Measurements from ENCODE around the gene GCHFR.

GCHFR gene

GRCh38 chr15:40754883-40755811 lies 8.7 kb upstream of the GCHFR start, which contains the start of gene RMDN3:
TSS of gene RMDN3 (minus strand) at chr15:40755254. CDS start at chr15:40754783, 471 bp downstream.
- peak; percentile 95 for DNase-seq

DNA sequence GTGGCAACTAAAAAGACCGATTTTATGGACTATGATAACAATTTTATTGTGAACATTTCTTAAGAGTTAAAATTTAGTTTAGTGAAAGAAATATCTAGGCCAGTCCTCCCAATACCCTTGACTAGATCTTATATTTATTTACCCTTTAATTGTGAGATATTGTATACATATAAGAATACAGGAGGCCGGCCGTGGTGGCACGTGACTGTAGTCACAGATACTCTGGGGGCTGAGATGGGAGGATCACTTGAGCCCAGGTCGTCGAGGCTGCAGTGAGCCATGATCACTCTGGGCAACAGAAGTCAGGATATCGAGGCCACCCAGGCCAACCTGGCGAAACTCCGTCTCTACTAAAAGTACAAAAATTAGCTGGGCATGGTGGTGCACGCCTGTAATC lies 8.1 kb upstream of the GCHFR start:
- DNase-seq, result no peak

GRCh38 chr15:40756938-40757337 lies 6.9 kb upstream of the GCHFR start:
- DNase-seq, result no peak

DNA sequence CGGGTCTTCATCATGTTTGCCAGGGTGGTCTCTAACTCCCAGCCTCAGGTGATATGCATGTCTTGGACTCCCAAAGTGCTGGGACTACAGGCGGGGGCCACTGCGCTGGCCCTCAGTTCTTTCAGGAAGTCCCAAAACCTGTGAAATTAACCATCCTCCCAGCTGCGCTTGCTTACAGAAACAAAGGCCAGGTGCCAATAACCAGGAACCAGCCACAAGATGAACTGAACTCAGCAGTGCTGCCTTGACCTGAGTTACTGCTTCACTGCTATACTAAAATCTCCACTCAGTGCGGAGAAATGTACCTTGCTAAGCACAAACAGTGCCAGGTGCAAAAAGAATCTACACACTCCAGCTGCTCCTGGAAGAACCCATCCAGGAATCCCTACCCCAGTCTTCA lies 3.9 kb upstream of the GCHFR start:
- no peak for DNase-seq

GRCh38 chr15:40762919-40763800 lies 708 bp upstream of the GCHFR start:
- peak; percentile 37 for DNase-seq

GRCh38 chr15:40764629-40765103 lies 798 bp downstream of the GCHFR start:
- DNase-seq, result no peak

- DNase-seq, result no peak
Observed at GRCh38 chr15:40766194-40766815, 2.4 kb downstream of the GCHFR start.

DNA sequence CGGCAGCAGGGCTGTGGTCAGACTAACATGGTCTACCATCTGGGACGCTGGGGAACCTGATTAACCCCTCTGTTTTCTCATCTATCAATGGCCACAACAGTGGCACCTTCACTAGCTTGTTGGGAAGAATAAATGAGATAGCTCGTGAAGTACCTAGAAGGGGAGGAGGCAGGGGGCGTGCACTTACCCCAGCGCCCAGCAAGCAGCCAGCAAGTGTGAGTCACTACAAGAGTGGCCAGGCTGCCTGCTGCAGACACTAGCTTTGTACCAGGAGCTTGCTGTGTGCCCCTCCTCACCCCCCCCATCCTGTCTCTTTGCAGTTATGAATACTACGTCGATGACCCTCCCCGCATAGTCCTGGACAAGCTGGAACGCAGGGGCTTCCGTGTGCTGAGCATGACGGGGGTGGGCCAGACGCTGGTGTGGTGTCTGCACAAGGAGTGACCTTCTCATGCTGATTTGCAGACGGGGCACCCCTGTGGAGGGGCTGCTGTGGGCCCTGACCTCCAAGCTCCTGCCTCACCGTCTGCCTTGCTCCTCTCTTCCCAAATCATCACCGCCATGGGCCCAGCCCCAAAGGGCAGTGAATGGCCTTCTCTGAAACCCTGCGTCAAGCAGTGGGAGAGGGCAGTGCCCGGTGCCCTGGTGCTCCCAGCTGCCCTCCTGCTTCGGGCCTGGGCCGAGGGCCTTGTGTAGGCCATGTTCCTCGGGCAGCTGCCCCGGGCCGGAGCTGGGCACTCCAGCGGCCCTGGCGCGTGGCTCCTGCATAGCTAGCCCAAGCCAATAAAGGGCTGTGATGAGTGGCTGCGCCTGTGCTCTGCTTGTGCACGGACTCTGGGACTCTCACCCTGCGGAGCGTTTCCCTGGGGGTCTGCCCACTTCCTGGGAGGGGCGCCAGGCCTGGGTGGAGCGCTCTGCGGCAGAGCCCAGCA lies 3.3 kb downstream of the GCHFR start:
- no peak for DNase-seq

DNA sequence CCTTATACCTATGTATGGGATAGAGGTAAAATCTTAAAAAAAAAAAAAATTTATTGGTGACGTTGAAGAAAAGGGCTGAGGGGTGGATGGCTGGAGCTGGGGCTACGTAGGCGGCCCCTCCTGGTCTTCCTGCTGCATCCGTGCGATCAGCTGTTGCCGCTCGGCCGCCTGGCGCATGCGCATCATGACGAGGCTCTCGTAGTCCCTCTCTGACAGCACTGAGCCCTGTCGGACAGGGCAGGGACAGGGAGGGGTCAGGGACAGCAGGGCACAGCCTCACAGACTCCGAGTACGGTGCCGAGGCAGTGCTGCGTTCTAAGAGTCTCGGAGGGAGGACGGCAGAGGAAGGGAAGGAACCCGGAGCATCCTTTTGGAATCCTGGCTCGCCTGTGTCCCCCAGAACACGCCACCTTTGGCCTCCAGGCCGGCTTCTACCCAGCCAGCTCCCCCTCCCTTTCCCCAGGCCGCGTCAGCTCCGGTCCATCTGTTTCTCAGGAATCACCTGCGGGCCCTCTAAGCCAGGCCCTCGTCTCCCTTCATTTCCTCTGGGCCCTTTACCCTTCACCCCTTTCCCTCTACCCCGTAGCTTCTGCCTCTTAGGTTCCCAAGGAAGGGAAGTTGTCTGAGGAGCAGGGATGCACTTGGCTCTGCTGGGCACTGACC lies 4.1 kb downstream of the GCHFR start:
- no peak for DNase-seq

DNA sequence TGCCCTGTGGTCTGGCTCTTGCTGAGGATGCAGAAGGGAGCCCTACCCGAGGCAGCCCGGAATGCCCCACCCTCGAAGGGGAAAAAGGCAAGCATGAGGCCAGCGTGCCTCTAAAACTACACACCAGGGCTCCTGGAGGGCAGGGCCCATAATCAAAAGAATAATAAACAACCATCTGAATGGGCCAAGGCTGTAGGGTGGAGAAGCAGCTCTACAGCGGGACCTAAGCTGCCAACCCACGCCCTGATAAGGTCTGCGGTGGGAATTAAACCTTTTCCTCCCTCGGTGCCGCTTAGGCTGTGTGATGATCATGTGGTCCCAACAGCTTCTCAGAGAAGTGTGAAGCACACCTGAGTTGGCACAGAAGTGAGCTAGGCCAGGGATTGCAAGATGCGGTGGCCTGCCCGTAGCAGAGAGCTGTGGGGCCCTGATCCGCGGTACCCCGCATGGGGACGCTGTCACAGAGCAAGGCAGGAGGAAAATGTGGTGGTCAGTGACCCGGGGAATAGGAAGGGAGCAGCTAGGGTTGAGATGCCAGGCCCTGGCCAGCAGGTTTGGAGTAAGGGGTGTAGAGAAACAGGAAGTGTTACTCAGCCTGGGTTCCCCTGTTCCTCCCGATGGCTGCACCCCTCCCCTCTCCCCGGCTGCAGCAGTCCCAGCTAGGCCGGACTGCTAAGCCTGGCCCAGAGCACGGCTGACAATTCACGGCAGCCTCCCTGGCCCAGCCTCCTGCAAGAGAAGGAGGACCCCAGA lies 4.8 kb downstream of the GCHFR start:
- DNase-seq, result no peak

DNA sequence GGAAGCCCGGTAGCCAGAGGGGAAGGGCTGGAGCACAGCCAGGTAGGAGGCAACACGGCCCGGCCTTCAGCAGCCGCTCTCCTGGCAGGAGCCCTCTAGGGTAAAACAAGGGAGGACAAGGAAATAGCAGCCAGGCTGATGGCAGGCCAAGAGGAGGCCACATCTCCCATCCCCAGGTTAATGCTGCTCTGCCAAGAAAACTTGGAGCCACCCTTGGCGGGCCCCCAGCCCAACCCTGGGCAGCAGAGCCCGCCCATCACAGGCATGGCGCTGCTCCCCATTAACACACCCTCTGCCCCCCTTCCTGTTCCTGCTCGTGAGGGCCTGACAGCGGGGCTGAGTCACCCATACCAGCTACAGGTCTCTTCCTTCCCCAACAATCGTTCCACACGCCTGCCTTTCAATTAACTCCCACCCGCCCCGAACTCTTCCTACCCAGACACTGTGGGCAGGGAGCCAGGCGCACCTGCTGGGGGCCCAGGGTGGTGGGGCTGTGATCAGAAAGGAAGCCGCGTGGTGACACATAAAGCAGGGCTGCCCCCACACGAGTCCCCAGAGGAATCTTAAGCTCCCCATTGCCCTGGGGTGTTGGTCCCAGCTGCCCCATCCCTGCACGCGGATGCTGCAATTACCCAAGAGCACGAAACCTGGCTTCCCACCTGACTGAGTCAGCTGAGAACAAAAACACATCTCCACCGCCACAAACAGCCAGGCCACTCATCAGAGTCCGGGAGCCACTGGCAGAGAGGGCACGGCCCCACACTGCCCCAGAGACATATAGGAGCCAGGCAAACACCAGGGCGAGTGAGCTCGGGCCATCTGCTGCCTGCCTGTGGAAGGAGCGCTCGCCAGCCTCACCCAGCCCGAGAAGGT lies 5.6 kb downstream of the GCHFR start, which contains the start of gene C15orf62:
TSS of gene C15orf62 (plus strand) at position 707 of the 873 bp plus-strand sequence. CDS start 516 bp downstream, outside the sequence.
- no peak for DNase-seq

GRCh38 chr15:40770147-40770721 lies 6.4 kb downstream of the GCHFR start:
- no peak for DNase-seq

DNA sequence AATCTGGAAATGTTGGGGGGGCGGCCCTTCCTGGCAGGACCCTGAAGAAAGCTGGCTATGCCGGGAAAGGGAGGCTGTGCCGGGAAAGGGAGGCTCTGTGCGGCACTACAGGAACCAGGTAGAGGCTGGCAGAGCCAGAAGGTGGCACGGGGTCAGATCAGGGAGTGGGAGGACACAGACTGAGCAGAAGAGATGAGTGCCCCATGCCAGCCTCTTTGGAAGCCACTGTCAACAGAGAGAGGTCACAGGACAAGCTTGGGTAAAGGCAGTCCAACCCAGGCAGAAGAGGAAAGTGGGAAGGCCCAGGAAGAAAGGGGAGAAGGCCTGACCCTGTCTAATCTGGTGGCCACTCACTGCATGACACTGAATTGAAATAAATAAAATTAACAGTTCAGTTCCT lies 7.4 kb downstream of the GCHFR start:
- no peak for DNase-seq

DNA sequence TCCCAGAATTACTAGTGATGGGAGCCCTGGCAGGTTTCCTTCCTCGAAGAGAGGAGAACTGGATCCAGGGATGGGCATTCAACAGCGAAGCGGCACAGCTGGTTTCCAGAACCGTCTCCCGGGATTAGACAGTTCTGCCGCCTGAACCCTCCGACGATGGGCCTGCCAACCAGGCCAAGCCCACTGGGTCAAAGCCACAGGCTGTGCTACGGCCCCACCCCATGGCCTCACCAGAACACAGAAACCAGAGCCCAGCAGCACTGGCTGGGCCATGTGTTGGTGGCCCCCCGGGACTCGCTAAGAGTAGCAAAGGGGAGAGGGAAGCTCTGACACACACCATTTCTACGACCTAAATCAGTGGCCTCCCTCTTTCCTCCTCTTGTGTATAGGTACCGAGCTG lies 8.1 kb downstream of the GCHFR start:
- no peak for DNase-seq

GRCh38 chr15:40773496-40773895 lies 9.6 kb downstream of the GCHFR start:
- no peak for DNase-seq

DNA sequence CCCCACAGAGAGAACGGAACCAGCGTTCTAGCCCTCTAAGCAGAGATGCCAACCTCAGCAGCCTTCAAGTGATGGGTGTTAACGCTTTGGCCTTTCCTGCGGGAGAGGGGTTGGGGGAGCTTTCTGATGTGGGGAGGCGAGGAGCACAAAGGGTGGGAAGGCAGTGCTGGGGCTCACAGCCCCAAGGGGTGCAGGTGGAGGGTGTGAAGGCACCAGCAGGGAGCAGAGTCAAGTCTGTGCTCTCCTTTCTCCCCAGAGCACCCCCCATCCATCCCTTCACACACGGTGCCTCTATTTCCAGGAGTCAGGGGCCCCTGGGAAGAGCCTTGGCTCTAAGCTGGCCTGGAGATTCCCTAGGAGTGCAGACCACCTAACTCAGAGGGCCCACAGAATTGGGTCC lies 10.0 kb downstream of the GCHFR start:
- no peak for DNase-seq

DNA sequence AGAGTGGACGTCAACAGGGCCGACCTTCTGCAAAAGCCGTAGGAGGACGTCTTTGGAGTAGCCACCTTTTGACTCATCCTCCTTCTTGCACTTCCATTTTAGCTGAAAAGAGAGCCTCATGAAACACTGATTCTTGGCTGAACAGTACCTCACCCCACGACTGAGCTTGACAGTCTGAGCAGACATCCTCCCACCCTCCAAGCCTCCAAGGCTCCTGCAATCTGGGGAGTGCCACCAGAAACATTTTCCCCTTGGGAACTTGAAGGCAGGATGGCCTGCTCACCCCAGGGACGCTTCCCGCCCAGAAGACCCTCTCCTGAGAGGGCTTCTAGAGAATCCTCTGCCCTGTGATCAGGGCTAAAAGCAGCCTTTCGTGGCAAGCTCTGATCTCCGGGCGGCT lies 11.1 kb downstream of the GCHFR start:
- no peak for DNase-seq

GRCh38 chr15:40775740-40776536 lies 12.1 kb downstream of the GCHFR start:
- DNase-seq, result no peak

Data from activated CD4-positive, alpha-beta T cell treated with anti-CD3 and anti-CD28 coated beads, Interleukin-2, amount 50 U/mL, for 16 hours (primary cell).